ENCODE results near the gene ADCY1. TPM values are rescaled to one million over a fixed set of nuclear protein-coding genes. Genes with fewer than 3 reads are reported as not detected.

Gene ADCY1
- total RNA-seq, 1 experiment from 2014 or later: not detected

- H3K4me3 ChIP-seq: no peak overlapping the region
- CTCF ChIA-PET: no interaction called here
- H2AFZ ChIP-seq: no peak overlapping the region
- no peaks in the 10 kb centered on the region for H3K9me3 ChIP-seq (ENCODE audit: insufficient read depth, low read depth)
- no peak overlapping the region for H3K4me2 ChIP-seq
- H3K27me3 ChIP-seq (ENCODE audit: insufficient read depth, low read depth): peaks cover 36% of the 10 kb centered on the region
- POLR2A ChIA-PET (ENCODE audit: unreplicated experiment): no interaction called here
- H4K20me1 ChIP-seq (ENCODE audit: insufficient read depth): no peaks in the 10 kb centered on the region
- no peak for DNase-seq
- no peaks in the 10 kb centered on the region for H3K4me1 ChIP-seq (replicated peaks; ENCODE audit: insufficient read depth)
- H3K27ac ChIP-seq: no peak overlapping the region
- H3K79me2 ChIP-seq (ENCODE audit: low read depth): no peaks in the 10 kb centered on the region
- H3K9me2 ChIP-seq (ENCODE audit: insufficient read depth): no peaks in the 10 kb centered on the region
- TF ChIP-seq CTCF (conservative IDR thresholded peaks at IDR 0.05): no peak
- TF ChIP-seq EZH2 (IDR thresholded peaks at IDR 0.05; ENCODE audit: low read depth): no peak
- H3F3A ChIP-seq (ENCODE audit: insufficient read depth, low read depth): no peaks in the 10 kb centered on the region
- intact Hi-C loops (cut with micrococcal nuclease; ENCODE audit: unreplicated experiment): no loop called here
- no TSS peak for BruUV-seq (replicated peaks)
- H3K36me3 ChIP-seq (ENCODE audit: low read depth): no peaks in the 10 kb centered on the region
These were observed 91.0 kb downstream of the ADCY1 start for GRCh38 chr7:45665172-45665571.

GRCh38 chr7:45670227-45670626 is 96.1 kb downstream of the ADCY1 start:
- Histone ChIP-seq H2AFZ (no peak overlapping the region), H3K27me3 (ENCODE audit: insufficient read depth, low read depth) (peaks cover 39% of the 10 kb centered on the region), H3K36me3 (ENCODE audit: low read depth) (no peaks in the 10 kb centered on the region), H4K20me1 (ENCODE audit: insufficient read depth) (no peaks in the 10 kb centered on the region), H3K27ac (no peak overlapping the region), H3K79me2 (ENCODE audit: low read depth) (no peaks in the 10 kb centered on the region), H3K4me2 (no peak overlapping the region), H3K4me3 (no peak overlapping the region), H3K9me2 (ENCODE audit: insufficient read depth) (no peaks in the 10 kb centered on the region), H3F3A (ENCODE audit: insufficient read depth, low read depth) (no peaks in the 10 kb centered on the region), H3K9me3 (ENCODE audit: insufficient read depth, low read depth) (no peaks in the 10 kb centered on the region), H3K4me1 (replicated peaks; ENCODE audit: insufficient read depth) (no peaks in the 10 kb centered on the region)
- POLR2A ChIA-PET (ENCODE audit: unreplicated experiment): no interaction called here
- intact Hi-C loops (cut with micrococcal nuclease; ENCODE audit: unreplicated experiment): loop anchor here (10.0 kb wide), 2 partner anchors 85 to 505 kb away; no protein-coding TSS in a partner anchor
- no TSS peak for BruUV-seq (replicated peaks)
- CTCF ChIA-PET: no interaction called here
- DNase-seq: no peak
- TF ChIP-seq CTCF (conservative IDR thresholded peaks at IDR 0.05) (no peak), EZH2 (IDR thresholded peaks at IDR 0.05; ENCODE audit: low read depth) (no peak)

- Histone ChIP-seq H3K27me3 (ENCODE audit: insufficient read depth, low read depth) (peaks cover 41% of the 10 kb centered on the region), H3K9me2 (ENCODE audit: insufficient read depth) (no peaks in the 10 kb centered on the region), H3F3A (ENCODE audit: insufficient read depth, low read depth) (no peaks in the 10 kb centered on the region), H2AFZ (no peak overlapping the region), H3K4me3 (no peak overlapping the region), H4K20me1 (ENCODE audit: insufficient read depth) (no peaks in the 10 kb centered on the region), H3K27ac (no peak overlapping the region), H3K79me2 (ENCODE audit: low read depth) (no peaks in the 10 kb centered on the region), H3K4me2 (no peak overlapping the region), H3K36me3 (ENCODE audit: low read depth) (no peaks in the 10 kb centered on the region), H3K9me3 (ENCODE audit: insufficient read depth, low read depth) (no peaks in the 10 kb centered on the region), H3K4me1 (replicated peaks; ENCODE audit: insufficient read depth) (no peaks in the 10 kb centered on the region)
- ChIA-PET CTCF (no interaction called here), POLR2A (ENCODE audit: unreplicated experiment) (no interaction called here)
- no TSS peak for BruUV-seq (replicated peaks)
- intact Hi-C loops (cut with micrococcal nuclease; ENCODE audit: unreplicated experiment): loop anchor here (10.0 kb wide), 2 partner anchors 84 to 506 kb away; no protein-coding TSS in a partner anchor
- DNase-seq: no peak
- TF ChIP-seq CTCF (conservative IDR thresholded peaks at IDR 0.05) (no peak), EZH2 (IDR thresholded peaks at IDR 0.05; ENCODE audit: low read depth) (no peak)
These were observed 96.5 kb downstream of the ADCY1 start for GRCh38 chr7:45670717-45671116.
